C4-2B (cell line): ENCODE results near the gene THOC6.

ENCODE experiments used
- CTCF ChIP-seq: fragments of 450-650 bp; conservative IDR thresholded peaks from 2 replicates; pipeline ENCODE4 v1.5.1; 2017; ENCODE audit warnings: mild to moderate bottlenecking
- ZFX ChIP-seq: fragments of 450-650 bp; IDR thresholded peaks from 2 replicates; pipeline ENCODE4 v1.6.1; 2017

GRCh38 chr16:3004781-3005284, 19.0 kb upstream of the THOC6 start:
- no peak for TF ChIP-seq ZFX
- TF ChIP-seq CTCF: no peak
